SH-SY5Y (cell line): ENCODE data around the gene IQCC.

Experiments
- GATA2 ChIP-seq: IDR thresholded peaks from 2 replicates; pipeline ENCODE4 v1.6.1; 2011; ENCODE audit warnings: mild to moderate bottlenecking, low read depth, low read length
- GATA3 ChIP-seq: IDR thresholded peaks from 2 replicates; pipeline ENCODE4 v1.6.1; 2011; ENCODE audit warnings: low read depth, mild to moderate bottlenecking, low read length, moderate library complexity

DNA sequence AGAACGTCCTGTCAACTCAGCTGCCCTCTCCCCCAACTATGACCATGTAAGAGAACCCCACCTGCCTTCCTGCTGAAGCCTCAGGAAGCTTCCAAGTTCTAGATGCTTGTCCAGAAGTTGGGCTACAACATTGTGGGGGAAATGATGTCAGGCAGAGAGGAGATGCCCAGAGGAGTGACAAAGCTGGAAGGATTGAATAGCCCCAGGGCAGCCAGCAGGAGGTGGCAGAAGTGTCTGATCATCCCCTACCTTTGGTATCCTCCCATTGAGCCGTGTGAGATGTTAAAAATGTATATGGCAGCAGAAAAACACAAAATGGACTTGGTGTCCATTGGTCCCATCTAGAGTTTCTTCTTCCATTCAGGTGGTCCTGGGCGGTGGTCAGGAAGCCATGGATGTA is 23.3 kb downstream of the IQCC start:
- TF ChIP-seq GATA3 (no peak), GATA2 (no peak)
